HG03521 (cell line): ENCODE results near the gene MYH9.
"Not testable (repeated sequence)": the region's sequence is repeated elsewhere in the genome, so short reads cannot be mapped to it uniquely, and the experiment has no call there.

Experiments
- ATAC-seq: cut with Tn5 transposase; IDR thresholded peaks from one replicate; pipeline ENCODE4 v1.9.1; 2021; ENCODE audit warnings: mild to moderate bottlenecking, moderate library complexity; ENCODE audit not compliant: unreplicated experiment

Gene MYH9

GRCh38 chr22:36280379-36280778 is 107.4 kb downstream of the MYH9 start:
- ATAC-seq: no peak

GRCh38 chr22:36279219-36279666 is 108.5 kb downstream of the MYH9 start:
- no peak for ATAC-seq

- no peak for ATAC-seq
Observed at GRCh38 chr22:36277482-36278291, 110.1 kb downstream of the MYH9 start.

- ATAC-seq: no peak
Observed at GRCh38 chr22:36274531-36274930, 113.2 kb downstream of the MYH9 start.

GRCh38 chr22:36271951-36272350 is 115.8 kb downstream of the MYH9 start:
- not testable (repeated sequence) for ATAC-seq

GRCh38 chr22:36271231-36271630 is 116.5 kb downstream of the MYH9 start:
- ATAC-seq: not testable (repeated sequence)

GRCh38 chr22:36267896-36268485 is 119.8 kb downstream of the MYH9 start:
- ATAC-seq: no peak

- no peak for ATAC-seq
Observed at GRCh38 chr22:36267058-36267457, 120.7 kb downstream of the MYH9 start.

GRCh38 chr22:36263886-36264664 is 123.7 kb downstream of the MYH9 start:
- not testable (repeated sequence) for ATAC-seq

GRCh38 chr22:36263216-36263673 is 124.5 kb downstream of the MYH9 start:
- ATAC-seq: not testable (repeated sequence)

- not testable (repeated sequence) for ATAC-seq
Observed at GRCh38 chr22:36262307-36262706, 125.5 kb downstream of the MYH9 start.

- ATAC-seq: not testable (repeated sequence)
Observed at GRCh38 chr22:36261675-36262074, 126.1 kb downstream of the MYH9 start.

- no peak for ATAC-seq
Observed at GRCh38 chr22:36259615-36260300, 128.0 kb downstream of the MYH9 start.

- ATAC-seq: no peak
Observed at GRCh38 chr22:36258701-36259614, 128.8 kb downstream of the MYH9 start.

- ATAC-seq: no peak
Observed at GRCh38 chr22:36257948-36258670, 129.7 kb downstream of the MYH9 start.

GRCh38 chr22:36257308-36257707 is 130.5 kb downstream of the MYH9 start:
- no peak for ATAC-seq

- ATAC-seq: no peak
Observed at GRCh38 chr22:36256478-36256877, 131.3 kb downstream of the MYH9 start.

GRCh38 chr22:36255572-36255971 is 132.2 kb downstream of the MYH9 start:
- not testable (repeated sequence) for ATAC-seq
